RWPE2 (cell line): Measurements from ENCODE around the gene PID1.

Experiments used
- ATAC-seq: fragments of 200-7000 bp; cut with Tn5 transposase; 3 replicates; pipeline ENCODE4 v1.9.1; 2021; ENCODE audit warnings: low read depth
- DNase-seq: peaks from one replicate; pipeline ENCODE4 v3.0.0-alpha.2; 2020; ENCODE audit warnings: low spot score
- H3K27ac ChIP-seq: fragments of 450-650 bp; 2 replicates; pipeline ENCODE4 v1.5.1; 2017; ENCODE audit warnings: mild to moderate bottlenecking; ENCODE audit not compliant: poor library complexity, severe bottlenecking
- H3K27me3 ChIP-seq: fragments of 250-450 bp; sonication (Bioruptor Pico); 2 replicates; pipeline ENCODE4 v1.5.1; 2021; ENCODE audit warnings: mild to moderate bottlenecking, moderate library complexity; ENCODE audit not compliant: insufficient read depth, poor library complexity, severe bottlenecking
- H3K36me3 ChIP-seq: fragments of 250-450 bp; sonication (Bioruptor Pico); 2 replicates; pipeline ENCODE4 v1.5.1; 2020; ENCODE audit warnings: low read depth, mild to moderate bottlenecking, moderate library complexity
- H3K4me1 ChIP-seq: fragments of 250-450 bp; sonication (Bioruptor Pico); 2 replicates; pipeline ENCODE4 v1.5.1; 2021; ENCODE audit warnings: mild to moderate bottlenecking, moderate library complexity; ENCODE audit not compliant: insufficient read depth, poor library complexity, severe bottlenecking
- H3K4me3 ChIP-seq: fragments of 250-450 bp; sonication (Bioruptor Pico); 2 replicates; pipeline ENCODE4 v1.5.1; 2021; ENCODE audit warnings: mild to moderate bottlenecking, moderate library complexity; ENCODE audit not compliant: severe bottlenecking
- H3K9me3 ChIP-seq: fragments of 250-450 bp; sonication (Bioruptor Pico); 2 replicates; pipeline ENCODE4 v1.5.1; 2021; ENCODE audit warnings: mild to moderate bottlenecking, moderate library complexity; ENCODE audit not compliant: severe bottlenecking
- CTCF ChIP-seq: fragments of 450-650 bp; IDR thresholded peaks from one replicate; pipeline ENCODE4 v1.5.1; 2017; ENCODE audit warnings: mild to moderate bottlenecking, moderate library complexity; ENCODE audit not compliant: poor library complexity, severe bottlenecking

PID1 gene

GRCh38 chr2:229163893-229164292, 107.2 kb downstream of the PID1 start:
- ATAC-seq, result no peak

GRCh38 chr2:229162015-229162414, 109.1 kb downstream of the PID1 start:
- no peak for DNase-seq
- H3K9me3 ChIP-seq, result no peaks in the 10 kb centered on the region

More at GRCh38 chr2:229163893-229164292, 107.2 kb downstream of the PID1 start:
- DNase-seq, result no peak
- Histone ChIP-seq H3K9me3 (no peaks in the 10 kb centered on the region), H3K4me3 (no peak overlapping the region), H3K27ac (no peak overlapping the region), H3K27me3 (no peaks in the 10 kb centered on the region), H3K36me3 (no peaks in the 10 kb centered on the region), H3K4me1 (no peaks in the 10 kb centered on the region)
- no peak for TF ChIP-seq CTCF

GRCh38 chr2:229160984-229161383, 110.1 kb downstream of the PID1 start:
- Histone ChIP-seq H3K4me3 (no peak overlapping the region), H3K27me3 (no peaks in the 10 kb centered on the region), H3K4me1 (no peaks in the 10 kb centered on the region), H3K27ac (no peak overlapping the region), H3K36me3 (no peaks in the 10 kb centered on the region), H3K9me3 (no peaks in the 10 kb centered on the region)
- DNase-seq (no peak), ATAC-seq (no peak)
- TF ChIP-seq CTCF, result no peak

More at GRCh38 chr2:229162015-229162414, 109.1 kb downstream of the PID1 start:
- ATAC-seq, result no peak
- H3K4me3 ChIP-seq, result no peak overlapping the region
- TF ChIP-seq CTCF, result no peak
- H3K27ac ChIP-seq, result no peak overlapping the region
- H3K4me1 ChIP-seq, result no peaks in the 10 kb centered on the region
- H3K36me3 ChIP-seq, result no peaks in the 10 kb centered on the region
- H3K27me3 ChIP-seq, result no peaks in the 10 kb centered on the region

- H3K36me3 ChIP-seq, result no peaks in the 10 kb centered on the region
Measured at GRCh38 chr2:229160180-229160579, 110.9 kb downstream of the PID1 start.

More at GRCh38 chr2:229160180-229160579, 110.9 kb downstream of the PID1 start:
- H3K9me3 ChIP-seq, result no peaks in the 10 kb centered on the region
- H3K4me1 ChIP-seq, result no peaks in the 10 kb centered on the region
- H3K27me3 ChIP-seq, result no peaks in the 10 kb centered on the region
- no peak for TF ChIP-seq CTCF
- 0 out of 3 replicates have a peak, but pooled peaks have one; percentile 38 for ATAC-seq
- no peak overlapping the region for H3K4me3 ChIP-seq
- no peak for DNase-seq
- no peak overlapping the region for H3K27ac ChIP-seq
